Hindlimb muscle (tissue), 1 donor: ENCODE results near the gene SEC14L1. TPM values are rescaled to one million over a fixed set of nuclear protein-coding genes. Genes with fewer than 3 reads are reported as not detected.
"Not testable (repeated sequence)": the region's sequence is repeated elsewhere in the genome, so short reads cannot be mapped to it uniquely, and the experiment has no call there.

Experiments
- DNase-seq: peaks from one replicate; pipeline ENCODE4 v3.0.0-alpha.2; 2013
- polyA plus RNA-seq: library from polyadenylated mRNA; unstranded; fragments of 120-200 nt; gene quantifications from one replicate; pipeline ENCODE4 v1.2.1, GENCODE V29; 2013; ENCODE audit not compliant: insufficient read length

SEC14L1 gene
- polyA plus RNA-seq, 1 donor, result 112 TPM

- peak; percentile 30 for DNase-seq
These were observed 101.5 kb downstream of the SEC14L1 start for GRCh38 chr17:77242118-77242851.

- no peak for DNase-seq
These were observed 104.6 kb downstream of the SEC14L1 start for GRCh38 chr17:77245162-77245926.

DNA sequence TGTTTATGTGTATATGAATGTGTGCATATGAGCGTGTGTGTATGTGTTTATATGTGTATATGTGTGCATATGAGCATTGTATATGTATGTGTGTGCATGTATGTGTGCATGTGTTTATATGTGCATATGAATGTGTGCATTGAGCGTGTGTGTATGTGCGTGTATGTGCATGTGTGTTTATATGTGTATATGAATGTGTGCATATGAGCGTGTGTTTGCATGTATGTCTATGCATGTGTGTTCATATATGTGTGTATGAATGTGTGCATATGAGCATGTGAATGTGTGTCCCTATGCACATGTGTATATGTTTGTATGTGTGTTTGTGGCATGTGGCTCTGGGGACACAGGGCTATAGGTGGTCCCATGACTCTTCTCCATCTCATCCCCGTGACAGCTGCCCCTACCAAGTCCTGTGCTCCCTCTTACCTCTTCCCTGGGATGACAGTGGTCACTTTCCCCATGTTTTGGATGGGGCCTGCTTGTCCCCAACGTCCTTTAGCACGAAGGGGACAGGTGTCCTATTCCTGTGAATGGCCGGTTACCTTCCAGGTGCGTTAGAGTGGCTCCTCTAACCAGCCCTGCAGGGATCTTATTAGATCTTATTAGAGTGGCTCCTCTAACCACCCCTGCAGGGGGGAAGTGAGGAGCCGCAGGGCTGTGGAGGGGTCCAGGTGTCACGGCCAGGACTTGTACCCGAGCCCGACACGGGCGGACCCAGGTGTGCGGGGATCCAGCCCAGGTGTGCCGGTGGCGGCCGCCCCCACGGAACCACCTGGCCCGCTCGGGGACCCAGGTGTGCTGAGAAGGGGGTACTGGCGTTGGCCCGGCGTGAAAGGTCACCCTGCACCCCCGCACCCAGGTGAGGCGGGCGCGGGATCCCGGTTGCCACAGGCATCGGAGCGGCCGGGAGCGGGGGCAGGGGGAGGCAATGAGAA lies 105.6 kb downstream of the SEC14L1 start:
- DNase-seq, result no peak

GRCh38 chr17:77247048-77247541 lies 106.3 kb downstream of the SEC14L1 start:
- DNase-seq, result peak; percentile 89

- DNase-seq, result no peak
These were observed 106.8 kb downstream of the SEC14L1 start for GRCh38 chr17:77247609-77248008.

DNA sequence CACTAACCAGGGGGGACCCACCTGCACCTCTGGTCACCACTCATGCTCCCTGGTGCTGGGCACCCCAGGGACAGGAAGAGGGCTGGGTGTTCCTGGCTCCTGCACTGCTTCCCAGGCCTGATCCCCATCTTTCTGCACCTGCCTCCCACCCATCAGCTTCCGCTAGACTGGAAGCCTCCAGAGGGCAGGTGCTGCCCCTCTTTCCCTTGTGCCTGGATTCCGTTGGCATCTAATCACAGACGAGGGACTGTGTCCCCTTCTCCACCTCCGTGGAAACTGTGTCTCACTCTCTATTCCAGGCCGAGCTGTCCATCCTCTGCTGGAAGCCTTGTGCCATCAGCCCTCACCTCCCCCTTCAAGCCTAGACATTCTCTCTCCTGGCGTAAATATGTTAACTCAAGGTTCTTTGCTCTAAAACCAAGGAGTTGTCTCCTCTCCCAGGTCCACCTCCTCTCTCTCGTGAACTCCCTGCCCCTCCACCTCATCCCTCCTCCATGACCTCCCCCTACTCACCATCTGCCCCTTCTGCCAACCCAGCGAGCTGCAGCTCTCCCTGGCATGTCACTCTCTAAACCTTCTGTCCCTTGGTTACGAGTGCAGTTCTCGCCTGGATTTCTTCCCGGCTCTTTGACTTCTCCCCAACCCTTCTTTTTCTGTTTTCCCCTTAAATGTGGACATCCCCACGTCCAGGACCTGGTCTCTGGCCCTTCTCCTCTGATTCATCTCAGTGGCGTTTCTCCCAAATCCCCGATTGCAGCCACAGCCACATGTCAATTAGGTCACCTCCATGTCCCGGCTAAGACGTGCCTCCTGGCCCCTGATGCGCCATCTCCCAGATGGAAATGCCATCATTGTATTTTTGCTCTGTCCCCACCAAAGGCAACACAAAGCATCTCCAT lies 107.7 kb downstream of the SEC14L1 start:
- no peak for DNase-seq

GRCh38 chr17:77251622-77252183 lies 110.9 kb downstream of the SEC14L1 start:
- DNase-seq, result no peak

- not testable (repeated sequence) for DNase-seq
These were observed 111.5 kb downstream of the SEC14L1 start for GRCh38 chr17:77252306-77252705.

GRCh38 chr17:77253611-77254051 lies 112.9 kb downstream of the SEC14L1 start:
- DNase-seq, result no peak

DNA sequence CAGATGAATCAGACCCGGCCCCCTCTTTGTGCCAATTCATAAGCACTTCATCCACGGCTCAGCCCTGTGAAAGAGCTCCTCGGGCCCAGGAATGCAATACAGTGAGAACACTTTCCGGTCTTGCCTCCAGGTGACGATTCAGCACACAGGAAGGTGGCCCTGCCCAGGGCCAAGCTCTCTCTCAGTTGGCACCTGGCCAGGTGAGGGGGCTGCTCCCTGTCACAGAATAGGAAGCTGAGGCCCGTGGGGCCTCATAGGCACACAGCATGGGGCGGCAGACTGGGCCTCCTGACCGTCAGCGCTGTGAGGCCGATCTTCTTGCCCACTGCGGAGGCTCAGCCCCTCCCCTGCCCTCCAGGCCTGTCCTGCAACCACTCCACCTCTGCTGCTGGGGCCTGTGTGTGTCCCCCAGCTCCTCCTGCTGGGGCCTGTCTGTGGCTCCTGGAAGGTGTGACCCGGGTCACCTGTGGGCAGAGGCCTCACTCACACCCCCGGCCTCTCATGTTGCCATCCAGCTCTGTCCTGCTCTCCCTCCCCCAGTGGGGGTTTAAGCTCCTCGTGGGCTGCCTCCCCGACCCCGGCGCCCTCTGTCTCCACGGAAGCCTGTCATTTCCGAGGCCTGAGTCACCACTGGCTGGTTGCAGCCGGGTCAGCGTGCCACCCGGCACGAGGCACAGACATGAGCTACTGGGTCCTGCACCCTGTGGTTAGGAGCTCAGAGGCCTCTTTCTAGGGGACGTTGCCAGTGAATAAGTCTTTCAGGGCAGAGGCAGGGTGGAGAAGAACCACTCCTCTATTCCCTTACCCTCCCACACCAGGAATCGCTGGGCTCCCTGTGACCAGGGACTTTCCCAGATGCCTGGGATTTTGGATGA lies 114.4 kb downstream of the SEC14L1 start:
- no peak for DNase-seq

DNA sequence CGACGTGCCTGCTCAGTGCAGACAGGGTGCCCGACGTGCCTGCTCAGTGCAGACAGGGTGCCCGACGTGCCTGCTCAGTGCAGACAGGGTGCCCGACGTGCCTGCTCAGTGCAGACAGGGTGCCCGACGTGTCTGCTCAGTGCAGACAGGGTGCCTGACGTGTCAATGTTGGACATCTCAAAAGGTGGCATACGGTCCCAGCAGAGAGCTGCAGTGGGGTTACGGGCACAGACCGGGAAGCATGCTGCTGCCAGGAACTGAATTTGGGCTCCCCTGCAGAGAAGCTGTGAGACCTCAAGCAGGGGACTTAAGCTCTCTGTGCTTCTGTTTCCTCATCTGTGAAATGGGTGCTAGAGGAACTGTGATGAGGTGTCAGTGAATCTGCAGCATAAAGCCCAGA lies 115.2 kb downstream of the SEC14L1 start:
- not testable (repeated sequence) for DNase-seq

- no peak for DNase-seq
These were observed 115.9 kb downstream of the SEC14L1 start for GRCh38 chr17:77256710-77257109.

GRCh38 chr17:77257169-77257568 lies 116.4 kb downstream of the SEC14L1 start:
- DNase-seq, result no peak

GRCh38 chr17:77257596-77258458 lies 117.1 kb downstream of the SEC14L1 start:
- DNase-seq, result no peak

GRCh38 chr17:77258638-77259037 lies 117.9 kb downstream of the SEC14L1 start:
- DNase-seq, result no peak

DNA sequence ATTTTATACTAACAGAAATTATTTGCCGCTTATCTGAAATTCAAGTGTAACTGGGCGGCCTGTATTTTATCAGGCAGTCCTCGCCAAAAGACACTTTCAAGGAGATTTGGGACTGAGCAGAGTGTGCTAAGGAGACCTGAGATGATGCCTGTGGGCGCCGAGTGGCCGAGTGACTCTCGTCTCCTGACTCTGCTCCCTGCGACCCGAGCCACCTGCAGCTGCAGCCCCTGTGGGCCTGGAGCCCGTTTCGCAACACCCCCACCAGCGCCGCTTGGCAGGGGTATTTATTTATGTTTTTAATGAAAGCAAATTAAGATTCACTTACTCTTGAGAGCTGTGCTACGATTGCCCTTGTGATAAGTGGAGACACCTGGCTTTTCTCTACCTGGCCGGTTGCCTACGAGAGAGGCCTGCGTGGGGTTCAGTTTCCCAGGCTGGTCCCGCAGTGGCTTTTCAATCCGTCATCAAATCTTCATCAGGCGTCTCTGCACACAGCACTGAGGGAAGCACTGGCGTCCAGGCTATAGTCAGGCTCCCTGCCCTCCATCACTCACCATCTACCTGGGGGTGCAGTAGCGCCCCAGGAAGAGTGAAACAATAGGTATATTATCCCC lies 124.0 kb downstream of the SEC14L1 start:
- no peak for DNase-seq

GRCh38 chr17:77266213-77266612 lies 125.4 kb downstream of the SEC14L1 start:
- DNase-seq, result no peak
